Keratinocyte (primary cell): ENCODE measurements around the gene GSTO2.

ENCODE experiments used
- EZH2 ChIP-seq: IDR thresholded peaks from one replicate; pipeline ENCODE4 v1.6.1; 2012; ENCODE audit warnings: inconsistent platforms, mild to moderate bottlenecking, low read length, moderate library complexity
- TF ChIP-seq, protein P1 (sequence below), 3 experiments: IDR thresholded peaks in 1 of 3; conservative IDR thresholded peaks in 1 of 3; optimal IDR thresholded peaks in 1 of 3; 2 replicates in 2 of 3; 3 replicates in 1 of 3; pipeline versions ENCODE3 to v1.5.1; 2011; ENCODE audit warnings: low read length in 3 of 3, mild to moderate bottlenecking in 3 of 3, moderate library complexity in 2 of 3, control low read depth in 1 of 3, inconsistent platforms in 1 of 3; ENCODE audit not compliant: insufficient read depth in 2 of 3; ENCODE audit errors: extremely low read depth in 1 of 3

DNA sequence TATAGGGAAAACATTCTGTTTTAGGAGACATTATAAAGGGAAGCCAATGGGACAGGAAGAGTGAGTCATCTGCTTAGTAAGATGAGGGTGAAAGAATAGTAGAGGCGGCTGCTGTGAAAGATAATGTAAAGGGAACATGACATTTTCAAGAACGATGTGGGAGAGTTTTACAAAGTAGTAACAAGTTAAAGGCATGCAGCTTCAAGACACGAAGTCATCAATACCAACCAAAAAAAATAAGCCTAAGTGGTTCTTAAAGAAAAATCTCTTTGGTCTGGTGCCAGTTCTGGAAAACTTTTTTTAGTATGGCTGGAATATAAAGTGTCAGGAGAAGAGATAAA is 8.2 kb upstream of the GSTO2 start:
- TF ChIP-seq, protein P1, sequence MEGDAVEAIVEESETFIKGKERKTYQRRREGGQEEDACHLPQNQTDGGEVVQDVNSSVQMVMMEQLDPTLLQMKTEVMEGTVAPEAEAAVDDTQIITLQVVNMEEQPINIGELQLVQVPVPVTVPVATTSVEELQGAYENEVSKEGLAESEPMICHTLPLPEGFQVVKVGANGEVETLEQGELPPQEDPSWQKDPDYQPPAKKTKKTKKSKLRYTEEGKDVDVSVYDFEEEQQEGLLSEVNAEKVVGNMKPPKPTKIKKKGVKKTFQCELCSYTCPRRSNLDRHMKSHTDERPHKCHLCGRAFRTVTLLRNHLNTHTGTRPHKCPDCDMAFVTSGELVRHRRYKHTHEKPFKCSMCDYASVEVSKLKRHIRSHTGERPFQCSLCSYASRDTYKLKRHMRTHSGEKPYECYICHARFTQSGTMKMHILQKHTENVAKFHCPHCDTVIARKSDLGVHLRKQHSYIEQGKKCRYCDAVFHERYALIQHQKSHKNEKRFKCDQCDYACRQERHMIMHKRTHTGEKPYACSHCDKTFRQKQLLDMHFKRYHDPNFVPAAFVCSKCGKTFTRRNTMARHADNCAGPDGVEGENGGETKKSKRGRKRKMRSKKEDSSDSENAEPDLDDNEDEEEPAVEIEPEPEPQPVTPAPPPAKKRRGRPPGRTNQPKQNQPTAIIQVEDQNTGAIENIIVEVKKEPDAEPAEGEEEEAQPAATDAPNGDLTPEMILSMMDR (optimal IDR thresholded peaks at IDR 0.05 in 1 of 3, IDR thresholded peaks at IDR 0.05 in 1 of 3, conservative IDR thresholded peaks at IDR 0.05 in 1 of 3; ENCODE audit: extremely low read depth in 1 of 3, insufficient read depth in 2 of 3, low read length in 3 of 3), result no peak
- TF ChIP-seq EZH2, result no peak
